Cortex of kidney (tissue), 1 donor: Measurements from ENCODE around the gene TMEM141.

Source experiments
- DNase-seq: peaks from one replicate; lab custom pipeline; 2025; lab: John Stamatoyannopoulos, UW

The TMEM141 gene

DNA sequence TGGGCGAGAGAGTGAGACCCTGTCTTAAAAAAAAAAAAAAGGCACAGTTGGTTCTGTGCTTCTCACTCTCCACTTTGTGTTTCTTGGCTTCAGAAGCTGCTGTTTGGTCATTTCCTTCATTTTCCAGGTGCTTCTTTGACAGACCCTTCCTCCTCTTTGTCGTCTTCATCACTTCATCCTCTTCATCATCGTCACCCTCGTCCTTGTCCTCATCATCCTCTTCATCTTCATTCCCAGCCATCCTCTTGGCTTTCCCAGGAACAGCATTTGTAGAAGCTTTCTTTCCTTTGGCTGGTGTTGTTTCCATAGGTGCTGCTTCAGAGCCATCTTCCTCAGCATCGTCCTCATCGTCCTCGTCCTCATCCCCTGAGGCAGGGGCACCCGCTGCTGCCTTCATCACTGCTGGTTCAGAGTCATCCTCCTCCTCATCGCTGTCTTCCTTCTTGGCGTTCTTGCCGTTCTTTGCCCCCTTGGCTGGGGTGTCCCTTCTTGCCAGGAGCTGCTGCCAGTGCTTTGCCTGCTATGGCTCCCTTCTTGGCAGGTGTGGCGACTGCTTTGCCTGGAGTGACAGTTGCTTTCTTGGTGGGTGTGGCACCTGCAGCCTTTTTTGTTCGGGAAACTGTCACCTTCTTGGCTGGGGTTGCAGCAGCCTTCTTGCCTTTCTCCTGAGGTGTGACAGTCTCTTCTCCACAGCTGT lies 23.7 kb downstream of the TMEM141 start:
- DNase-seq: no peak

DNA sequence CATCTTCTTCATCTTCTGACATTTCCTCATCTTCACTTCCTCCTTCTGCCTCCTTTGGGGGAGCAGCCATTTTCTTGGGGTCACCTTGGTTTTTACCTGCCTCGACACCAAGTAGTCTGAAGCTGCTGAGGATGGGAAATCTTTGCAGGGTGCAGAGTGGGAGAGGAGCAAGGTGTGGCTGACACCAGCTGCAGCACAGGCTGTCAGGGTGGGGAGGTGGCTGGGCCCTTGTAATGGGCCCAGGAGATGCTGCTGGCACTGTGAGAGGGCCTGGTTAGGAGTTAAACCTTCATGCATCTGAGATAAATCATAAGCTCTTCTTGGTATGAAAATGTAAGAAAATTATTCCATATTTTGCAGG lies 24.3 kb downstream of the TMEM141 start:
- no peak for DNase-seq

DNA sequence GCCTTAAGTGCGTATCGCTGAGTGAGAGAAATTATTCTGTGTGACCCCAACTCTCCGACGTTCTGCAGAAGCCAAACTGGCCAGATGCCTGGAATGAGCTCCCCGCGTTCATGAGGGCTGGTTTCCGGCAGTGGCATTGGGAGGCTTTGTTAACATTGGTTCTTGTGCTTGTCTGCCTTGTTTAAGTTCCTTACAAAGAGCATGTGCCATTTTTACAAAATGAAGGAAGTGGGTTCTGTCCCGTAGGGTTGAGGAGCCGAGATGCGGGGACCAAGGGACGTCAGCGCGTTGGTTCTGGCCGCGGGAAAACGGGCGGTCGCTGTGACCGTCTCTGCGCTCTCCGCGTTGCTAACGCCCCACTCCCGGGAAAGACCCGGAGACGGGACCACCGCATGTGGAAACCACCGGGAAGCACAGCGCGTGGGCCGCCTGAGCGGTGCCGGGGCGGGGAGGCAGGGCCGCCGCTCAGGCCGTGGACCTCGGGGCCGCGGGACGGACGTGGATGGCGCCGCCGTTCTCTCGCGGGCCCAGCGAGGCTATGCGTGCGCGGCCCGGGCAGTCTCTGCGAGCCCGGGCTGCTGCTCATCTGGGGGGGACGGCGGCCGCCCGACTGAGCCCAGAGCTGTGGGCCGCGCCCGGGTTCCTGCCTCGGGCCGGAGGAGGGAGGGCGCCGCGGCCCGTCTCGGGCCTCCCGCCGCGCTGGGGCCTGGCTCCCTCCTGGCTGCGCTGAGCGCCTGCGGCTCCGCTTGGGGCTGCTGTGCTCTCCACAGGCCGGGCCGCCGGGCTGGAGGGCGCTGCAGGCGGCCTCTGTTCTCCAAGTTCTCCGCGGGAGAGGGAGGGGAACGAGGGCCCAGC lies 30.1 kb downstream of the TMEM141 start:
- DNase-seq: no peak

DNA sequence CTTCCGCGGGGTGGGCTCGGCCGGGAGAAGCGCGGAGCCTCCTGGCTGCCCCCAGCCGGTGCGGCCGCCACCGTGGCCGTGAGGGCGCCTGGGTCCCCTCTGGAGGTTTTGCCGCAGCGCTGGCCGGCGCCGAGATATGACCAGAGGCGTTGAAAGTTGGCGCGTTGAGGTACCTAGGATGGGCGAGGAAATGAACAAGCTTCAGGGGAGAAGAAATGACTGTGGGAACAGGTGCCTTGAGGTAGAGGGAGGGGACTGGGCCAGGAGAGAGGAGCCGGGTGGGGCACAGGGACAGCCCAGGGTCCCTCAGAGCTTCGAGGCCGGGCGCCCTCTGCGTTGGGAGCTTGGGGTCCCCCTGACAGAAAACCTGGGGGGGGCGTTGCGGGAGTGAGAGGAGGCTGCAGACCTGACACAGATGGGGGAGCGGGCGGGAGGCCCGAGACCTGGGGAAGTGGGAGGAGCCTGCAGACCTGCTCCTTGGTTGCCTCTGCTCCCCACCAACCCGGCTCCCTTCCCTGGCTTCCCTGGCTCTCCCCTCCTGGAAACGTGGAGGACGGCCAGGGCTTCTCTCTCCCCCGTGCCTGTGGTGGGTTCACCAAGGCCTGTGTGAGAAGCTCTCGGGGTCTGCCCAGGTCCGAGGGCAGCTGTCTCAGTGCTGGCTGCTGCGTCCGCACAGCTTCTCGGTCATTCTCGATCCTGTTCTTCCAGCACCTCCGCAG lies 30.8 kb downstream of the TMEM141 start:
- DNase-seq: no peak

DNA sequence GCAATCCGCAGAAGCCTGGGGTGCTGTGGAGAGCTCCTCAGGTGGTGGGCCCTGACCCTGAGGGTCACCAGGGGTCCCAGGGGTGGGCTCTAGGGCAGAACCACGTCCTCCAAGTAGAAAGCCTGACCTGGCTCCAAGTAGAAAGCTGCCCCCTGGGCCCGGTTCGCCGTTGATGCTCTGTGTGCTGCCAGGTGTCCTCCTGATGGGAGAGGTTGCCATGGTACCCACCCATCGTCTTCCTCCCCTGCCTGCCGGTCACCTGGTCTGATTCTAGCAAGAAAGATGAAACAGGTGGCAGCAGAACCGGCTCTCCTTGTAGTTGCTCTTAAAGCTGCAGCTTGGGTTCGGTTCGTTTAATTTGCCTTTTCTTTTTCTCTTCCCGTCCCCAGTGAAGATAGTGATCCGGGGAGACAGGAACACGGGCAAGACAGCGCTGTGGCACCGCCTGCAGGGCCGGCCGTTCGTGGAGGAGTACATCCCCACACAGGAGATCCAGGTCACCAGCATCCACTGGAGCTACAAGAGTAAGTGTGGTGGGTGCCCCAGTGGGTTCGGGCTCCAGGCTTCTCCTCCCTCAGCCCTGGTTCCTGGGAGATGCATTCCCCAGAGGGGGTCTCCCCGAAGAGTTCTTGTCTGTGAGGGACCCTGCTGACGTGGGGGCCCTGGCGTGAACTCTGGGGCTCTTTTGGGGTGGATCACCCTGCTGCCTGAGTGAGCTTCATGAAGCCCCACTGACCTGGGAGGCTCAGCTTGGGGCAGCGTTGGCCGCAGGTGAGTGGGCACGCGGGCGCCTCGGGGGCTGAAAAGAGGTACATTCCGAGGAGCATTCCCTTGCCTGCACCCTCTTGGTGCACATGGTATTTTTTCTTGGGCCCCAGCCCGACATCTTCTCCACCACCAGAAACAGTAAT lies 32.2 kb downstream of the TMEM141 start:
- DNase-seq: no peak

DNA sequence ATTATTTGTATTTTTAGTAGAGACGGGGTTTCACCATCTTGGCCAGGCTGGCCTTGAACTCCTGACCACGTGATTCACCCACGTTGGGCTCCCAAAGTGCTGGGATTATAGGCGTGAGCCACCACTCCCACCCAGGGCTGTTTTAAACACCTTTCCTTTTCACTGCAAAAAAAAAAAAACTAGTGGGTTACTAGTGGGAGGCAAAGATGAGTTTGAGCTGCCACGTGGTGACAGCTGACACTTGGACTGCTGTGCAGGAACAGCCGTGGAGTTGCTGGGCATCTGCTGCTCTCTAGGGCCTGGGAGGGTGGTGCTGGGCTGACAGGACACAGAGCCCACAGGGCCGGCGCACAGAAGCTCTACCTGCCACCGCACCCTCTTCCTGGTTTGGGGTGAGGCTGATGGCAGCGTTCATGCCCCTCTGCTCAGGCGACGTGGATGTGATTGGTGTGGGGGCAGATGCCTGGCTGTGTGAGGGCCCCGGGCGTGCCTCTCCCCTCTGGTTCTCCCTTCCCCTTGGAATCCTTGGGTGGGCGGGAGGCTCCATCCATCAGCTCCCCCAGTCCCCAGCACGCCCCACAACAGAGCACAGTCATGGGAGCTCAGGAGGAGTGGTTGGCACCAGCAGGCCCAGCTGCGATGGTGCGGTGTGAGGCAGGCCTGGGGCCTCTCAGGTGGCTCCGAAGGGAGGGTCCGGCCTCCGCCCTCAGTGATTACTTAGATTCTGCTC lies 33.5 kb downstream of the TMEM141 start:
- no peak for DNase-seq

DNA sequence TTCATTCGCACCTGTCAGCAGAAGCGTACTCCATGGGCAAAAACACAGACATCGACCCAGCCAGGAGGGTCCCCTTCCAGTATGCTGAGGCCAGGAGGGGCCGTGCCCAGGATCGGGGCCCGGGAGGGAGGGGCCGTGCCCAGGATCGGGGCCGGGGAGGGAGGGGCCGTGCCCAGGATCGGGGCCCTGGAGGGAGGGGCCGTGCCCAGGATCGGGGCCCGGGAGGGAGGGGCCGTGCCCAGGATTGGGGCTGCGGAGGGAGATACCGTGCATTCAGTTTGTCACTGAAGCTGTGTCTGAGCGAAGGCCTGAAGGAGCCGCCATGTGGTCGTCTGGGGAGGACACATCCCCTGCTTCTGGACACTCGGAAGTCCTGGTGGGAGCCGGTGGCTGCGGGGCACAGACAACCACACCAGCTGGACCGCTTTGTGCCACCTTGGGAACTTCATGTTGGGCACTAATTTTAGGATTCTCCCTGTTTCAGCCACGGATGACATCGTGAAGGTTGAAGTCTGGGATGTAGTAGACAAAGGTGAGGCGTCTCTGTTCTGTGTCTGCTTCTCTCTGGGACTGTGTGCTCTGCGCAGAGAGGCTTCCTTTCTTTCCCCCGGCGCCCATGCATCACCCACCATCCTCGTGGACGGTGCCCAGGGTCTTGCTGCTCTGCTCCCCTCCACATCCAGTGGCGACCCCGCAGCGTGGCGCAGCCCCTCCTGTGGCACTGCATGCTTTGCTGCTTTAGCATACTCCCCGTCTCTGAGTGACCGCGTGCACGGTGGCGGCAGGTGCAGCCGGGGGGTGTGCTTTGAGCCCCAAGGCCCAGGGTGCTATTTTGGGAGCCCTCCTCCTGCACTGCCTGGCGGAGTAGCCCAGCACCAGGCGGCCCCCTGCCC lies 34.4 kb downstream of the TMEM141 start:
- no peak for DNase-seq

DNA sequence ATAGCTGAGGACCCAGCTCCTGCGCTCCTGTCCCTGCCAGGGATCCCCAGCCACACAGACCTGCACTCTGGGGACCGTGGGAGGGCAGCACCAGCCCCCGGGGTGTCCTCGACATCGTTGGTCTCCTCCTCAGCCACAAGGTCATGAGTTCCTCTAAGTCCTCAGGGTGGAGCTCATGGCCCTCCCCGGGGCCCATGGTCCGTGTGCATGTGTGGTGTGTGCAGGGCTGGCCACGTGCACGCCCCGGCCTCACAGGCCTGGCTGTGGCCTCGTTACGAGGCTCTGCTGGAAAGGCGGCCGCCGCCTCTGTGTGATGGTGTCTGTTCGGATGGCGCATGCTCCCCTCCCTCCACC lies 35.0 kb downstream of the TMEM141 start:
- no peak for DNase-seq

DNA sequence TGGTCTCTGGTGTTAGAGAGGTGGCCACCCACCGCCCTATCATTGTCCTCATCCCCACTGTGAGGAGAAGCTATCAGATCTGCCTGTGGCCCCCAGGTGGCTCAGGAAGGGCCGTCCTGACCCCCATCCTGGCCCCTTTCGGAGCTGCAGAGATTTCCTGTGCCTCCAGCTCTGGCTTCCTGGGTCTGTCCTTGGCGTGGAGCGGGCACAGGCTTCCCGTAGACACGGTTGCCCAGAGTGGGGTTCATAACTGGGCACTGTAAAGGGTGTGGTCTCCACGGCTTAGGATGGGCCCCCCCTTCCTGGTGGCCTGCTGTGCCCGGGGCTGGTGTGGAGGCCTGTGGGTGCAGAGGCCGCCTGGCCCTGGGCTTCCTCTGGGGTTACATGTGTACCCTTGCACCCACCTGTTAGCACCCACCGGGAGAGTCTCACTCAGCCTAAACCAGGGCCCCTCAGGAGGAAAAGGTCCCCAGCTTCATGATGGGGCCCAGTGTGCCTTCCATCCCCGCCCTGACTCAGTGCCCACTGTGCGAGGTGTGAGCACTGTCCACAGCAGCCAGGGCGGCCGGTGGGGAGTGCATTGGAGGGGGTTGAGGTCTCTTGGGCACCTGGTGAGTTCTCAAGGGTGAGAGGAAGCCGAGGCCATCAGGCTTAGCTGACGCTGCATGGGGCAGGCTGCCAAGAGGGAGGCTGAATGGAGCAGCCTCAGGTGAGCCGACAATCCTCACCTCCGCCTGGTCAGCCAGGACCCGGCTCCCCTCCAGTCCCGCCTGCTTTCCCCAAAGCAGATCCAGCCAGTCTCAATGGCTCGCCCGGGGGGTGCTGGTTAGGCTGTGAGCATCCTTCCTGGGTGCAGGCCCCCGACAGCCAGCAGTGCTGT lies 35.8 kb downstream of the TMEM141 start:
- DNase-seq: no peak

DNA sequence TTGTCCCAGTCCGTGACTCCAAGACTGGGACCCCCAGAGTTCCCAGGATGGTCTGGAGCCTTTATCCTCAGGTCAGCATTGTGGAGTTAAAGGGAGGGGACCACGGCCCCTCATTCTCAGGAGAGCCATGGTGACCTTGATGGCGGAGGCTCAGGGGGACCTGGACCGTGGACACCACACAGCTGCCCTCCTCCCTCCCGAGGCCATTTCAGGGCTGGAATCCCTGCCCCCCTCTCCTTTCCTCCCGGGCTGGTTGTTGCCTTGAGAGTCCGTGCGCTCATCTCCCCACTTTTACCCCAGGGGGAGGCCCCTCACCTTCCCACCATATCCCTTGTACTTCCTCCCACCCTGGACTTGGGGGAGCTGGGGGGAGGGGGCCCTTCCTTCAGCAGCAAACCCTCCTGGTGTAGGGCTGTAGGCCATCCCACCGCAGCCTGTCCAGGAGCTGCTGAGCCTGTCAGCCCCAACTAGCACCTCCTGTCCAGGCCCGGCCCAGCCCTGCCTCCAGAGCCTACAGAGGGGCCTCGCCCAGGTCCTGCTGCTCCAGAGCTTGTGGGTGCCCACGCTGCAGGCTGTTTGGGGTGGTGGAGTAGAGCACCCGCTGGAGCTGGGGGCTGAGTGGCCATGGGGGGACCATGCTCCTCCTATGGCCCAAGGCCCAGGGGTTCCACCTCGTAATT lies 36.8 kb downstream of the TMEM141 start:
- DNase-seq: no peak

DNA sequence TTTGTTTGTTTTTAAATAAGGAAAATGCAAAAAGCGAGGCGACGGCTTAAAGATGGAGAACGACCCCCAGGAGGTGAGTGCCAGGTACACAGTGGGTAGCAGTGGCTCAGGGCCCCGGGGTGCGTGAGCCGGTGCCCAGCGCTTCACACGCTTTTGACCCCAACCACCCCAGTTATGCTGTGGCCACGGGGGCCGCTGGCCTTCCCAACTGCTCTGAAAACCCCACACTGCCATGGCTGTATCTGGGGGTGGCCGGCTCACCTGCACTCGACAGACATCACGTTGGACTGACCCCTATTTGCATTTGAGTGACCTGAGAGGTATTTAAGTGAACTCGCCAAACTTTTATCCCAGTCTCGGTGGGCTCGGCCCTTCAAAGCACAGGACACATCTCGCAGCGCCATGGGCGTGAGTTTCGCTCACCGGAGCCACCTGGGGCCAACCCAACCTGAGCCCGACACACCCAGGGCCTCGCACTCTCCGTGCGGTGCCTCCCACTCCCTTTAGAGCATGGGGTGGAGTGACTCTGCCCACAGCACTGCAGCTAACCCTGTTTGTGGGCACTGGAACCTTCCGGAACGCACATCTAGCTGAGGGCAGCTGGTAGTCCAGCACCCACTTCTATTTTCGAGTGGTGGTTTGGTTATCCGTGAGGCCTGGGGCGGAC lies 37.5 kb downstream of the TMEM141 start:
- no peak for DNase-seq

DNA sequence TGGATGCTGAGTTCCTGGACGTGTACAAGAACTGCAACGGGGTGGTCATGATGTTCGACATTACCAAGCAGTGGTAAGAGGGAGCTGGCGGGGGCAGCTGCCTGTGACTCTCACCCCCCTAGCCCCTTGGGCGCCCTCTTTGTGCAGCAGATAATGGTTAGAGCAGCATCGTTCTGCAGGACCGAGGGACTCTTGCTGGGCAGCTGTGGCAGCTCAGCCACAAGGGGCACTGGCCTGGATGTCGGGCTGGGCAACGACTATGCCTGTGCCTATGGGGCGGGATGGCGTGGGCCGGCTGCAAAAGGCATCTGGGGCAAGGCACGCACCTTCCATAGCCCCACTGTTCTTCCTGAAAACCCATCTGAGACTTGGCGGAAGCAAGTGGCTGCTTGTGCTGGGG lies 38.3 kb downstream of the TMEM141 start:
- no peak for DNase-seq

DNA sequence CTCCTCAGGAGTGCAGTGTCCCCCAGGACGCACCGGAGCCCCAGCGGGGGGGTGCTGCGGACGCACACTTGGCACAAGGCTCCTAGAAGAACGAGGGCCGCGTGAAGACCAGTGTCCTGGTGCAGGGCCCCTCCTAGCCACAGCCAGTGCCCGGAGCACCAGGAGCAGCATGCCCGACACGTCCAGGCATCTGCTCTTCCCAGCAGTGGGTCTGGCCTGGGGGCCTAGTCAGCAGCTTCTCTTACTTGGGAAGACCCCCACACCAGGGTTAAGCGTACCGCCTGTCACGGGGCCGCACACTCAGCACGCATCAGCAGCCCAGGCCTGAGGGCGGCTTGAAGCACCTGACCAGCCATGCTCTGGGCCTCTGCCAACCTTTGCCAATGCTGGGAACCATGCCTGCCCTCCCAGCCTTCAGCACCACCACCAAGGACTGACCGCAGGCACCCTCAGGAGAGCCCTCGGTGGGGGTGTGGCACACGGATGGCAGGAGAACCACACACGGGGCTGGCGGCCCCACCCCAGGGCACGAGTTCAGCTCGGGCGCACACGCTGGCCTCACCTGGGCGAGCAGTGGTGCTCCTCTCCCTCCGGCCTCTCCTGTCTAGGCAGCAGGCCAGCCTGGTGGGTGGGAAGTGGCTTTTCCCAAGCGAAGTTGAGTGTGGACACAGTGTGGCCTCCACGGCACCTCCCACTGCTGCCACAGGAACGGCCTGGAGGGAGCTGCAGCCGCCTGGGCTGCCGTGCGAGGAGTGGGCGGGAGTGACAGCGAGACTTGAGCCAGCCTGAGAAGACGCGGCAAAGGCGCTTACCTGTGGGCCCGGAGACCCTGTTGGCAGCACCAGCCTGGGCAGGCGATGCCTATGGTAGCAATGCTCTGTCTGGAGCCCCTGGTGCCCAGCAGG lies 39.1 kb downstream of the TMEM141 start:
- DNase-seq: no peak

DNA sequence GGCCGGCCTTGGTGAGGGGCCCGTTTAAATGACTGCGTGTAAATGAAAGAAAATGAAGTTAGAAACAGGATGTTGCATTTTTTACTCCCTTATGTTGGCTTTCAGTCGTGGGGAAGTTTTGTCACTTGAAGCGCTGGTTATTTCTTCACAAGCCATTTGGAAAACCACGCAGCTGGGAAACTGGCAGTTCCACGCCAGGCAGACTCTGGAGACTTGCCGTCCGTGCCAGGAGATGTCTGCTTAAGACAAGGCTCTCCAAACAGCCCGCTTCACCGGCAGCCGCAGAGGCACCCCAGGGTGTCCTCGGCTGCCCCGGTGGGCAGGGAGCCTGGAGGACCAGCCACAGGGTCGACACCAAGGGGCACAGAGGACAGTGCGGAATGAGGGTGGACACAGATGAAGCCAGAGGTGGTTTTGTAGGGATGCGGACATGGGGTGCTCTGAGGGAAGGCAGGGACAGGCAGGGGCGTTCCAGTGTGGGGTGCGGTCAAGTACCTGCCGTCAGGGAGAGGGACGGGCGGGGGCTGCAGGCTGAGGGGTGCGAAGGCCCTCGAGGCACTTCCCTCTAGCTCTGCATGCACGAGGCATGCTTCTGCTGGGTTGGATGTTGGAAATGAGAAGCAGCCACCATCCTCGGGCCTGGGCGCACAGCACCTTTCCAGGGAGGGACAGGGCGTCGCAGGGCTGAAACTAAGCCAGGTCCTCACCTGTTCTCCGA lies 40.0 kb downstream of the TMEM141 start:
- no peak for DNase-seq

DNA sequence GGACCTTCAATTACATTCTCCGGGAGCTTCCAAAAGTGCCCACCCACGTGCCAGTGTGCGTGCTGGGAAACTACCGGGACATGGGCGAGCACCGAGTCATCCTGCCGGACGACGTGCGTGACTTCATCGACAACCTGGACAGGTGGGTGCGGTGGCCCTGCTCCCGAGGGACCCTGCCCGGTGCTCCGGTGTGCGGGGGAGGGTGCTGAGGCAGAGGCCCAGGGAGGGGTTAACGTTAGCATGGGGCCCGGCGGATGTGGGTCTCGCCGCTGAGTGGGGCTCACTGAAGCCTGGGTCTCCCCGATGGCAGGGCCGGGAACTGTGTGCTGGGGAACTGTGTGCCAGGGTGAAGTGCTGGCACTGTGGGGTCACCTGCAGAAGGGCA lies 40.6 kb downstream of the TMEM141 start:
- no peak for DNase-seq

DNA sequence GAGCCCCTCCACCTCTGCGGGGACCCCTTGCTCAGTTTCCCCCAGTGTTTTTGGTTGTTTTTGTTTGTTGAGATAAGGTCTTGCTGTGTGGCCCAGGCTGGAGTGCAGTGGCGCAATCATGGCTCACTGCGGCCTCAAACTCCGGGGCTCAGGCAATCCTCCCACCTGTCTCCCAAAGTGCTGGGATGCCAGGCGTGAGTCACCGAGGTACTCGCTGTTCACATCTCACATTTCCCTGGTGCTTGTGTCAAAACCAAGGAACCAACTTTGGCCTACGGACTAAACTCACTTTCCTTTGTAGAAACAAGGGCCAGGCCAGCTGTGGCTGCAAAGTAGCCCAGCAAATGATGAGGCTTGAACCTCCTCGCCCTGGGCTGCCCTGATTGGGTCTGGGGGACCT lies 41.4 kb downstream of the TMEM141 start:
- no peak for DNase-seq
